ENCODE measurements around the gene CRYM.
"Not testable (repeated sequence)": the region's sequence is repeated elsewhere in the genome, so short reads cannot be mapped to it uniquely, and the experiment has no call there.

CRYM gene

DNA sequence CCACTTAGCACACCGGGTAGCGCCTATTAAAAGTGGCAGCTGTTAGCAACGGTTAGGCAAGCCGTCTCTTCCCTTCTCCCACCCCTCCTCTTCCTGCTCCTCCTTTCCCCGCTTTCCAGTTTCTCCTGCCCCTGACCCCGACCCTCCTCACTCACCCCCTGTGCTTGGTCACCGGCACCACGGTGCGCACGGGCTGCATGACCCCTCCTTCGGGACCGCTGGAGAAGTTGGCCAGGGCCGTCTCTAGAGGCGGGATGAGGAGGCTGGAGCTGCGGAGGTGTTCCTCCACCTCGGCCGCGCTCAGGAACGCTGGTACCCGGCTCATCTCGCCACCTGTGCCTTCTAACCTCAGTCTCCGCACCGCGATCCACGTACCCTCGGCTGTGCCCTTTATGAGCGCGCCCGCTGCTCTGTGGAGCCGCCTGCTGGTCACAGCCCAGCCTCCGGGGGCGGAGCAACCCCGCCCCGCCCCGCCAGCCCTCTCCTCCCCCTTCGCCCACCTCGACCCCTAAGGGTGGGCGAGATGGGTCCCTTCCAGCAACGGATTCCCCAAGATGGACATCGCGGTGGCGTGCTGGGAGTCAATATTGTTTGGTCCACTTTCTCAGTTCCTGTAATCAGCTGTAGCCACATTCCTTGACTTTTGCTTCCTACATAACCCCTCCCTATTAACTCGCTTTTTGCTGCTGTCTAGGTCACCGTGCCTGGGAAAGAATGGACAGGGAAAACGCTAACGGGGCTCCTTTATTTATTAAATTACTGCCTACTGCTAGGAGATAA is at the start of gene CRYM:
Gene CRYM, minus strand, starts transcription at position 364 of the 780 bp plus-strand sequence. Its CDS starts 39 bp downstream, at position 325.
- Histone ChIP-seq H3K27me3 (ENCODE audit: control insufficient read depth, insufficient read depth, low read length) (no peaks in the 10 kb centered on the region), H2AFZ (peak within 1 kb of the TSS; percentile 34), H3K4me1 (no peaks in the 10 kb centered on the region), H3K9me3 (ENCODE audit: control insufficient read depth, low read length) (no peaks in the 10 kb centered on the region), H3K9ac (no peak within 1 kb of the TSS), H3K4me3 (ENCODE audit: low read depth, low read length) (peak within 1 kb of the TSS; percentile 74), H3K27ac (no peak within 1 kb of the TSS), H3K4me2 (ENCODE audit: low read length) (peak within 1 kb of the TSS; percentile 99), H3K36me3 (ENCODE audit: control insufficient read depth, insufficient read depth, low read length) (no peaks in the 10 kb centered on the region), H3K79me2 (no peaks in the 10 kb centered on the region)
- TF ChIP-seq, protein P1, sequence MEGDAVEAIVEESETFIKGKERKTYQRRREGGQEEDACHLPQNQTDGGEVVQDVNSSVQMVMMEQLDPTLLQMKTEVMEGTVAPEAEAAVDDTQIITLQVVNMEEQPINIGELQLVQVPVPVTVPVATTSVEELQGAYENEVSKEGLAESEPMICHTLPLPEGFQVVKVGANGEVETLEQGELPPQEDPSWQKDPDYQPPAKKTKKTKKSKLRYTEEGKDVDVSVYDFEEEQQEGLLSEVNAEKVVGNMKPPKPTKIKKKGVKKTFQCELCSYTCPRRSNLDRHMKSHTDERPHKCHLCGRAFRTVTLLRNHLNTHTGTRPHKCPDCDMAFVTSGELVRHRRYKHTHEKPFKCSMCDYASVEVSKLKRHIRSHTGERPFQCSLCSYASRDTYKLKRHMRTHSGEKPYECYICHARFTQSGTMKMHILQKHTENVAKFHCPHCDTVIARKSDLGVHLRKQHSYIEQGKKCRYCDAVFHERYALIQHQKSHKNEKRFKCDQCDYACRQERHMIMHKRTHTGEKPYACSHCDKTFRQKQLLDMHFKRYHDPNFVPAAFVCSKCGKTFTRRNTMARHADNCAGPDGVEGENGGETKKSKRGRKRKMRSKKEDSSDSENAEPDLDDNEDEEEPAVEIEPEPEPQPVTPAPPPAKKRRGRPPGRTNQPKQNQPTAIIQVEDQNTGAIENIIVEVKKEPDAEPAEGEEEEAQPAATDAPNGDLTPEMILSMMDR (IDR thresholded peaks at IDR 0.05) = peak; percentile 43

- TF ChIP-seq, protein P1 (IDR thresholded peaks at IDR 0.05) = no peak
- no peaks in the 10 kb centered on the region for H3K9me3 ChIP-seq (ENCODE audit: control insufficient read depth, low read length)
- H3K27ac ChIP-seq = no peak overlapping the region
- H2AFZ ChIP-seq = no peak overlapping the region
- no peaks in the 10 kb centered on the region for H3K4me1 ChIP-seq
- H3K4me3 ChIP-seq (ENCODE audit: low read depth, low read length) = no peak overlapping the region
- no peaks in the 10 kb centered on the region for H3K36me3 ChIP-seq (ENCODE audit: control insufficient read depth, insufficient read depth, low read length)
- H3K79me2 ChIP-seq = no peaks in the 10 kb centered on the region
- H3K9ac ChIP-seq = no peak overlapping the region
- no peak overlapping the region for H3K4me2 ChIP-seq (ENCODE audit: low read length)
- H3K27me3 ChIP-seq (ENCODE audit: control insufficient read depth, insufficient read depth, low read length) = no peaks in the 10 kb centered on the region
Measured at GRCh38 chr16:21327046-21327445, 49.0 kb upstream of the CRYM start.

- TF ChIP-seq, protein P1 (IDR thresholded peaks at IDR 0.05) = no peak
- H3K27me3 ChIP-seq (ENCODE audit: control insufficient read depth, insufficient read depth, low read length) = no peaks in the 10 kb centered on the region
- no peaks in the 10 kb centered on the region for H3K36me3 ChIP-seq (ENCODE audit: control insufficient read depth, insufficient read depth, low read length)
- no peaks in the 10 kb centered on the region for H3K4me1 ChIP-seq
- no peaks in the 10 kb centered on the region for H3K79me2 ChIP-seq
- no peak overlapping the region for H3K27ac ChIP-seq
- no peak overlapping the region for H3K4me2 ChIP-seq (ENCODE audit: low read length)
- H3K9ac ChIP-seq = no peak overlapping the region
- no peak overlapping the region for H2AFZ ChIP-seq
- H3K9me3 ChIP-seq (ENCODE audit: control insufficient read depth, low read length) = no peaks in the 10 kb centered on the region
- no peak overlapping the region for H3K4me3 ChIP-seq (ENCODE audit: low read depth, low read length)
Measured at GRCh38 chr16:21326459-21326858, 48.4 kb upstream of the CRYM start.

- no peak overlapping the region for H2AFZ ChIP-seq
- H3K9me3 ChIP-seq (ENCODE audit: control insufficient read depth, low read length) = no peaks in the 10 kb centered on the region
- no peak overlapping the region for H3K9ac ChIP-seq
- no peaks in the 10 kb centered on the region for H3K4me1 ChIP-seq
- H3K36me3 ChIP-seq (ENCODE audit: control insufficient read depth, insufficient read depth, low read length) = no peaks in the 10 kb centered on the region
- H3K27ac ChIP-seq = no peak overlapping the region
- H3K27me3 ChIP-seq (ENCODE audit: control insufficient read depth, insufficient read depth, low read length) = no peaks in the 10 kb centered on the region
- no peaks in the 10 kb centered on the region for H3K79me2 ChIP-seq
- H3K4me3 ChIP-seq (ENCODE audit: low read depth, low read length) = no peak overlapping the region
- H3K4me2 ChIP-seq (ENCODE audit: low read length) = no peak overlapping the region
- TF ChIP-seq, protein P1 (IDR thresholded peaks at IDR 0.05) = no peak
Measured at GRCh38 chr16:21324267-21324666, 46.2 kb upstream of the CRYM start.

DNA sequence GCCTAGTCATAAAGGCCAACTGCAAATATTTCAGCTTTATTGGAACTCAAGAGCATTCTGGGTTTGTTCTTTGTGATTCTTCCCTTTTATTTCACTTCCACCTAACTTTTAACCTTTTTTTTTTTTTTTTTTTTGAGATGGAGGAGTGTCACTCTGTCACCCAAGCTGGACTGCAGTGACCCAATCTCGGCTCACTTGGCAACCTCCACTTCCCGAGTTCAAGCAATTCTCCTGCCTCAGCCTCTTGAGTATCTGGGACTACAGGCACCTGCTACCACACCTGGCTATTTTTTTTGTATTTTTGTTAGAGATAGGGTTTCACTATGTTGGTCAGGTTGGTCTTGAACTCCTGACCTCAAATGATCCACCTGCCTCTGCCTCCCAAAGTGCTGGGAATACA is 44.2 kb upstream of the CRYM start:
- not testable (repeated sequence) for H3K27me3 ChIP-seq (ENCODE audit: control insufficient read depth, insufficient read depth, low read length); H3K36me3 ChIP-seq (ENCODE audit: control insufficient read depth, insufficient read depth, low read length); H3K4me1 ChIP-seq; H3K9ac ChIP-seq; H3K27ac ChIP-seq; H3K4me2 ChIP-seq (ENCODE audit: low read length); H3K79me2 ChIP-seq; H3K4me3 ChIP-seq (ENCODE audit: low read depth, low read length); H3K9me3 ChIP-seq (ENCODE audit: control insufficient read depth, low read length); H2AFZ ChIP-seq
